ENCODE results near the gene GNB3.

GNB3 gene

GRCh38 chr12:6837370-6838060 lies 3.2 kb upstream of the GNB3 start:
- no peak for DNase-seq (ENCODE audit: low read depth, low spot score)

DNA sequence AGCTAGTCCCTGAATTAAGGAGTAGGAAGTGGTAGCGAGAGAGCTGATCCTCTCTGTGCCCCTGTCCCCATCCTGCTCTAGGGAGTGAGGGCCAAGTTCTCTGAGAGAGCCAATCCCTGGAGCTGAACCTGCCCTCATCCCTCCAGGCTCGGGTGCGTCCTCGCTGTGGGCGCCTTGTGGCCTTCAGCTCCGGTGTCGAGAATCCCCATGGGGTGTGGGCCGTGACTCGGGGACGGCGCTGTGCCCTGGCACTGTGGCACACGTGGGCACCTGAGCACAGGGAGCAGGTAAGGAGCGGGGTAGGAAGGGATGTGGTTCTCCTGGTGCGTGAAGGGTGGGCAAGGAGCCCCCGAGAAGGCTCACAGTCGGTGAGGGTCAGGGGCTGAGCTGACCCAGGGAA lies 1.9 kb upstream of the GNB3 start:
- DNase-seq (ENCODE audit: low read depth, low spot score): no peak

GRCh38 chr12:6839482-6840201 lies 1.1 kb upstream of the GNB3 start:
- DNase-seq (ENCODE audit: low read depth, low spot score): no peak

- DNase-seq (ENCODE audit: low read depth, low spot score): no peak
These were observed 395 bp upstream of the GNB3 start for GRCh38 chr12:6840330-6840729.

DNA sequence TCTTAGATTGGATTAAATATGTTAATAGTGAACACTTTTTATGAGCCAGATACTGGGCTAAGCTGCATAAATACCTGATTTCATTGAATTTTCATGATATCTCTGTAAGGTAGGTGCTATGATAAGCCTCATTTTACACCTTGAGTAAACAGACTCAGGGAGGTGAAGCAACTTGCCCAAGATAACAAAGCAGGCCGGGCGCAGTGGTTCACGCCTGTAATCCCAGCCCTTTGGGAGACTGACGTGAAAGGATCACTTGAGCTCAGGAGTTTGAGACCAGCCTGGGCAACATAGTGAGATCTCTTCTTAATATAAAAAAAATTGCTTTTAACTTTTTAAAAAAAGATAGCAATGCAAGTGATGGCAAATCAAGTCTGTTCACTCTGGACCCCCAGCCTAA lies 1.4 kb downstream of the GNB3 start:
- no peak for DNase-seq (ENCODE audit: low read depth, low spot score)

GRCh38 chr12:6843118-6843902 lies 2.6 kb downstream of the GNB3 start:
- DNase-seq (ENCODE audit: low read depth, low spot score): no peak

- no peak for DNase-seq (ENCODE audit: low read depth, low spot score)
These were observed 4.7 kb downstream of the GNB3 start for GRCh38 chr12:6845395-6845794.

DNA sequence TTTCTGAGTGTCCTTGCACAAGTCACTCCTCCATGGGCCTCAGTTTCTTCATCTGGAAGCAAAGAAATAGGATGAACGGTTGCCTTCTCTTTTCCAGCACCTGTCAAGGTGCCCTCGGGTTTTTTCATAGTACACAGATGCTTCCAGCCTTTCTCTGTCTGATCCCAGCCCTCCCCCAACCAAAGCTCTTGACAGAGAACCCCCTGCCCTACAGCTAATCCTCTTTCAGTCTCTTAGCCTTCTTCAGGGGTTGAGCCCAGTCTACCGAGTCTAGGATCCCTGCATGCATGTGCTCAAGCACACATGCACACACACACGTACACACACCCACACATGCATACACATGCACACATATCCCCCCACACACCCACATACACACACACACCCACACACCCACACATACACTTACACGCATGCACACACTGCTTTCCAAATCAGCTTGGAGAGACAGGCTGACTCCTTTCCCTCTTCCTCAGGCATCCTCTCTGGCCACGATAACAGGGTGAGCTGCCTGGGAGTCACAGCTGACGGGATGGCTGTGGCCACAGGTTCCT lies 5.7 kb downstream of the GNB3 start:
- DNase-seq (ENCODE audit: low read depth, low spot score): no peak

- no peak for DNase-seq (ENCODE audit: low read depth, low spot score)
These were observed 7.0 kb downstream of the GNB3 start for GRCh38 chr12:6847676-6848075.

GRCh38 chr12:6849427-6849826 lies 8.7 kb downstream of the GNB3 start:
- DNase-seq (ENCODE audit: low read depth, low spot score): no peak

DNA sequence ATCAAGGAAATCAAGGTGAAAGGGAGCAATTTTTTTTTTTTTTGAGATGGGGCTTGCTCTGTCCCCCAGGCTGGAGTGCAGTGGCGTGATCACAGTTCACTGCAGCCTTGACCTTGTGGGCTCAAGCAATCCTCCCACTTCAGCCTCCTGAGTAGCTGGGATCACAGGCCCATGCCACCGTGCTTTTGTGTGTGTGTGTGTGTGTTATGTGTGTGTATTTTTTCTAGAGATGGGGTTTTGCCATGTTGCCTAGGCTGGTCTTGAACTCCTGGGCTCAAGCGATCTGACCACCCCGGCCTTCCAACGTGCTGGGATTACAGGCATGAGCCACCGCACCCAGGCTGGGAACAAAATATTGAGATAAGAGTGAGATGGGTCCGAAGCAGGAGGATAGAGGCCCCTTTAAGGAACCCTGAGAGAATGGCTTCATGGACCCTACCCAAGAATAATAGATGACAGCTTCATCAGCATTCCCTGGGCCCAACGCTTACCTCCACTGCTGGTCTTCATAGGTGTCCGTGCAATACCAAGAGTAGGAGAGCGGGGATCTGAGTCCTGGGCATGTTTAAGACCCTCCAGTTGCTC lies 9.3 kb downstream of the GNB3 start:
- DNase-seq (ENCODE audit: low read depth, low spot score): no peak

GRCh38 chr12:6850796-6851152 lies 10.0 kb downstream of the GNB3 start:
- no peak for DNase-seq (ENCODE audit: low read depth, low spot score)

DNA sequence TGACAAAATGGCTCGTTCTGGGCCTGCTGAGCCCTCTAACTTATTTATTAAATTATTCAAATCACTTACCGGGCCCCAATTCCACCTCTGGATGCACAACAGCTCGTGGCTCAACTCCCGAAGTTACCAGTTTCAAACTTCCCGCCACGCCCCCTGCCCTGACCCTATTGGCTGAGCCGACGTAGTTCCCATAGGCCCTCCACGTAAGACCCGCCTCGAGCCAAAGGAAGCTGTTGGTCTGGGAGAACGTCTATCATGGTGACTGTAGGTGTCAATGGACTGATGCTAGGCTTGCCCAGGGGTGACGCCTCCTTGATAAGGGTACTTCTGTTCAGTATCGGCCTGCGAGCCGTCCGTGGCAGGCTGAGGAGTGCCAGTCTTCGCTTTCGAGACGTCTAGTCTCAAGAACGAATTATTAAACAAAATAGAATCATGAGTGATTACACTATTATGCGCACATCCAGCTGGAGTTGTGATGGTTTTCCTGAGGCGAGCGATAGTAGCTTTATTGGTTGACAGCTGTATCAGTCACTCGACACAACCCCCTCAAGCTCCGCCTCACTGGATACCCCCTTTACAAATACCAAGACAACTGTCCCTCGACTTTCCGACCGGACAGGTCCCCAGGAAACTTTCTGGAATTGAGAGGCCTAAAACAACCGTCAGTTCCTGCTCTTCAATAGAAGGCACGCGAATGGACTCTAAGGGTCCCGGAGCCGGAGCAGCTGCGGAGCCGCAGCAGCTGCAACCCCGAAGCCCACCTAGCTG lies 10.6 kb downstream of the GNB3 start, which contains the start of gene CDCA3:
Gene CDCA3 (minus strand): TSS at position 134 of the 768 bp plus-strand sequence. CDS start 334 bp downstream, outside the sequence.
- peak; percentile 85 for DNase-seq (ENCODE audit: low read depth, low spot score)

DNA sequence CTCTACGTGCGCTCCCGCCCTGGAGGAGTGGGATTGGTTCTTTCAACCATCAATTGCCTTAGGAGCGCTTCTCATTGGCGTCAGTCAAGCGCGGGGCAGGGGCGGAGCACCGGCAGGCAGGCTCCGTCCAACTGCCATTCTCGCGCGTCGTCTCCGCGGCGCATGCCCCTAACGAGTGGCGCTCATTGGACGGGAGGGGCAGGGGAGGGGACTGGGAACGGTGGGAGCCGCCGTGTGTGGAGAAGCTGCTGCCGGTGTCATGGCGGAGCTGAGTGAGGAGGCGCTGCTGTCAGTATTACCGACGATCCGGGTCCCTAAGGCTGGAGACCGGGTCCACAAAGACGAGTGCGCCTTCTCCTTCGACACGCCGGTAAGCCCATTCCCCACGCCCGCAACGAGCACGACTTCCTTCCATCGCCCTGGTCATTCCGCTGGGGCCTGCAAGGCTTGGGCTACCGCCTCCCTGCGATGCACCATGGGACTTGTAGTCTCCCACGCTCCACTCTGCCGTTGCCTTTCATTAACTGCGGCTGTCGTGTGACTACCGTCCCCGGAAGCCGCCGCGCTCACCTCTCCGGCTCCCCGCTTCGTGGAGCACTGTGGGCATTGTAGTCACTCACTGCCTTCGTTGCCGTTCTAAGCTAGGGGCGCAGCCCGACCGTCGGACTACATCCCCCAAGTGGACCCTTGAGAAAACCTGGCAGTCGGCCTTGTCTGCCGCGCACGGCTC lies 11.4 kb downstream of the GNB3 start, which contains the start of gene USP5:
Gene USP5 (plus strand): TSS at position 230 of the 730 bp plus-strand sequence. CDS start 30 bp downstream, at position 260.
- DNase-seq (ENCODE audit: low read depth, low spot score): peak; percentile 98

DNA sequence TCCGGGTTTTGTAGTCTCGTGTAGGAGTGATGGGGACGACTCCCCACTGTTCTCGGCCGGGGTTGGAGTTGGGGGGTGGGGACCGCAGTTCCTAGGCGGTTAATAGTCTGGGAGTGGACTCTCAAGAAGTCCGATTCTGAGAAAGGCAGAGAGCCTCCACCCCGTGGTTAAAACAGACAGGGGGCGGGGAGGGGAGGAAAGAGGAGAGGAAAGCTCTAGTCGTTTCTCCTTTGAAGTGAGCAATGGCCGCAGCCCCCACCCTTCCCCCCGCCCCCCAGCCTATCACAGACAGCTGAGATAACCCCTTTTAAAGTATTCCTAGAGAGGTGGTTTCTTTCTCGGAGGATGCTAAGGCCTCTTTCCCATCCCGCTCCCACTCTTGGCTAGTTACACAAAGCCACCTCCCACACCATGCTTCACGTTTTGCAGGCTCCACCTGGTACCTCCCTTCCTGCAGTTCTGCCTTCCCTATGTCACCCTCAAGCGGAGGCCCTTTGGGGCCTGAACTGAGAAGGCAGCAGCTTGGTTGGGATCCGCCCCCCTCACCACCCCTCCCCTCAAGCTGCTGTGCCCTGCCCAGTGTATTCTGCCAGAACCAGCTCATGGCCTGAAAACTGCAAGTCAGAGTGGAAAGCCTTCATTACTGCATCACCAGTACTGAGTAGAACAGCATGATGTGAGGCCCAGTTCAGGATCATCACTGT lies 12.1 kb downstream of the GNB3 start:
- DNase-seq (ENCODE audit: low read depth, low spot score): peak; percentile 56

GRCh38 chr12:6853626-6854025 lies 12.9 kb downstream of the GNB3 start:
- DNase-seq (ENCODE audit: low read depth, low spot score): no peak

DNA sequence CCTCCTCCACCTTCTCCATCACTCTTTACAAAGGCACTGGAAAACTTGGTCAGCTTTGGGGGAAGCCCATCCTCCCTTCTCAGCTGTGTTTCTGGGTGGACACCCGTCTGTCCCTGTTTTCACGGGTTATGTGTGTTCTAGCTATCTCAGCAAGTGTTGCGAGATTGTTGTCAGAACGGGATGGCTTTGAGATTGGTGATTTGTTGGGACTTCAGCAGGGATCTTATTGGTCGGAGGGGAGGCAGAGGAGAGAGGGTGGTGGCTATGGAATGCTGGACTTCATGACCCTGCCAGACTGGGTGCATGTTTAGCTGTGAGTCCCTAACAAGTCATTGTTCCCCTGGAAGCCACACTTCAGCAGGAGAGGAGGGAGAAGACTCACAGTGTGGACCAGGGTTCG lies 13.3 kb downstream of the GNB3 start:
- no peak for DNase-seq (ENCODE audit: low read depth, low spot score)

GRCh38 chr12:6855322-6855721 lies 14.6 kb downstream of the GNB3 start:
- no peak for DNase-seq (ENCODE audit: low read depth, low spot score)

- DNase-seq (ENCODE audit: low read depth, low spot score): no peak
These were observed 18.1 kb downstream of the GNB3 start for GRCh38 chr12:6858799-6859198.

GRCh38 chr12:6860116-6860515 lies 19.4 kb downstream of the GNB3 start:
- no peak for DNase-seq (ENCODE audit: low read depth, low spot score)
